Mammary epithelial cell (primary cell): ENCODE results near the gene ZMYND19.

Experiments
- EZH2 ChIP-seq: IDR thresholded peaks from 2 replicates; pipeline ENCODE4 v1.6.1; 2012; ENCODE audit warnings: low read length, inconsistent platforms, borderline replicate concordance
- TF ChIP-seq, protein P1 (sequence below), 2 donors: IDR thresholded peaks in 1 of 2; conservative IDR thresholded peaks in 1 of 2; 2 replicates each; pipeline ENCODE4 v1.5.1; 2011 to 2012; ENCODE audit warnings: inconsistent platforms in 2 of 2, low read length in 2 of 2, mild to moderate bottlenecking in 2 of 2, control low read depth in 1 of 2, low read depth in 1 of 2; ENCODE audit not compliant: insufficient read depth in 1 of 2; ENCODE audit errors: extremely low read depth in 1 of 2

DNA sequence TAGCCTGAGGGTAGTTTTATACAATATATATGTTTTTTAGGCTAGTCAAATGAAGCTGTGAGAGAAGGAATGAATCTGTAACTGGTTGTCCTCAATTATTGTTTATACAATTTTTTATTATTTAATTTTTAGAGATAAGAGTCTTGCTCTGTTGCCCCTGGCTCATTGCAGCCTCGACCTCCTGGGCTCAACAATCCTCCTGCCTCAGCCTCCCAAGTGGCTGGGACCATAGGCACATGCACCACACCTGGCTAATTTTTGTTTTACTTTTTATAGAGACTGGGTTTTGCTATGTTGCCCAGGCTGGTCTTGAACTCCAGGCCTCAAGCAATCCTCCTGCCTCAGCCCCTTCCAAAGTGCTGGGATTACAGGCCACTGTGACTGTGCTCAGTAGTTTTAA, 36.0 kb downstream of the ZMYND19 start:
- TF ChIP-seq, protein P1, sequence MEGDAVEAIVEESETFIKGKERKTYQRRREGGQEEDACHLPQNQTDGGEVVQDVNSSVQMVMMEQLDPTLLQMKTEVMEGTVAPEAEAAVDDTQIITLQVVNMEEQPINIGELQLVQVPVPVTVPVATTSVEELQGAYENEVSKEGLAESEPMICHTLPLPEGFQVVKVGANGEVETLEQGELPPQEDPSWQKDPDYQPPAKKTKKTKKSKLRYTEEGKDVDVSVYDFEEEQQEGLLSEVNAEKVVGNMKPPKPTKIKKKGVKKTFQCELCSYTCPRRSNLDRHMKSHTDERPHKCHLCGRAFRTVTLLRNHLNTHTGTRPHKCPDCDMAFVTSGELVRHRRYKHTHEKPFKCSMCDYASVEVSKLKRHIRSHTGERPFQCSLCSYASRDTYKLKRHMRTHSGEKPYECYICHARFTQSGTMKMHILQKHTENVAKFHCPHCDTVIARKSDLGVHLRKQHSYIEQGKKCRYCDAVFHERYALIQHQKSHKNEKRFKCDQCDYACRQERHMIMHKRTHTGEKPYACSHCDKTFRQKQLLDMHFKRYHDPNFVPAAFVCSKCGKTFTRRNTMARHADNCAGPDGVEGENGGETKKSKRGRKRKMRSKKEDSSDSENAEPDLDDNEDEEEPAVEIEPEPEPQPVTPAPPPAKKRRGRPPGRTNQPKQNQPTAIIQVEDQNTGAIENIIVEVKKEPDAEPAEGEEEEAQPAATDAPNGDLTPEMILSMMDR (conservative IDR thresholded peaks at IDR 0.05 in 1 of 2, IDR thresholded peaks at IDR 0.05 in 1 of 2; ENCODE audit: extremely low read depth in 1 of 2, insufficient read depth in 1 of 2, low read depth in 1 of 2, low read length in 2 of 2): no peak
- TF ChIP-seq EZH2: no peak
